Stimulated activated CD4-positive, alpha-beta T cell treated with anti-CD3 and anti-CD28 coated beads, TNF-alpha, amount 100 ng/mL, for 24 hours (primary cell): ENCODE measurements around the gene NT5DC2.

Source experiments
- DNase-seq, 3 experiments: peaks; one replicate each; pipeline ENCODE4 v3.0.0-alpha.2; 2020; ENCODE audit warnings: low read depth in 3 of 3

Gene NT5DC2

GRCh38 chr3:52533623-52534280 is at the start of gene NT5DC2:
TSS of gene NT5DC2 (minus strand) at chr3:52533857. CDS start at chr3:52533737, 120 bp downstream.
- peak; percentile 22 to 68 (median 26) for DNase-seq

- no peak for DNase-seq
Measured at GRCh38 chr3:52574056-52574965, 40.7 kb upstream of the NT5DC2 start.

DNA sequence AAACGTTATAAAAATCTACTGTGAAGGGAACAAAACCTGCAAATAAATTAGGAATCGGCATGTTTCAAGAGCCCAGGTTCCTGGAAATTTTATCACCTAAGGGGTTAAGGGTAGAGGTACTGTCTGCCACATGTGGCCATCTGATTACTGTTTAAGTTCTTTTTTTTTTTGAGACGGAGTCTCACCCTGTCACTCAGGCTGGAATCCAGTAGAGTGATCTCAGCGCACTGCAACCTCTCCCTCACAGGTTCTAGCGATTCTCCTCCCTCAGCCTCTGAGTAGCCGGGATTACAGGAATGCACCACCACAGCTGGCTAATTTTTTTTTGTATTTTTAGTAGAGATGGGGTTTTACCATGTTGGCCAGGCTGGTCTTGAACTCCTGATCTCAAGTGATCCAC is 38.6 kb upstream of the NT5DC2 start:
- no peak for DNase-seq

DNA sequence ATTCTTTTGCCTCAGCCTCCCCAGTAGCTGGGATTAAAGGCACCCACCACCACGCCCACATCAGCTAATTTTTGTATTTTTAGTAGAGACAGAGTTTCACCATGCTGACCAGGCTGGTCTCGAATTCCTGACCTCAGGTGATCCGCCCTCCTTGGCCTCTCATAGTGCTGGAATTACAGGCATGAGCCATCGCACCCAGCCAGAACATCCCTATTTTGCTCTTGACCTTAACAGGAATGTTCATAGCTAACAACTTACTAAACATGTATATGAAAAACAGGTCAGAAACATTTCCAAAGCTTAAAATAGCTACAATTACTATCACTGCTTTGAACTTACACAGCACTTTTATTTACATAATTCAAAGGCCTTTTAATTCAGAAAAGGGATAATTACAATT is 36.4 kb upstream of the NT5DC2 start:
- DNase-seq = no peak

GRCh38 chr3:52568069-52568468 is 34.4 kb upstream of the NT5DC2 start:
- no peak for DNase-seq

- no peak for DNase-seq
Measured at GRCh38 chr3:52563984-52564383, 30.3 kb upstream of the NT5DC2 start.

- DNase-seq = no peak
Measured at GRCh38 chr3:52561028-52561747, 27.5 kb upstream of the NT5DC2 start.

- DNase-seq = no peak
Measured at GRCh38 chr3:52558436-52558835, 24.8 kb upstream of the NT5DC2 start.

DNA sequence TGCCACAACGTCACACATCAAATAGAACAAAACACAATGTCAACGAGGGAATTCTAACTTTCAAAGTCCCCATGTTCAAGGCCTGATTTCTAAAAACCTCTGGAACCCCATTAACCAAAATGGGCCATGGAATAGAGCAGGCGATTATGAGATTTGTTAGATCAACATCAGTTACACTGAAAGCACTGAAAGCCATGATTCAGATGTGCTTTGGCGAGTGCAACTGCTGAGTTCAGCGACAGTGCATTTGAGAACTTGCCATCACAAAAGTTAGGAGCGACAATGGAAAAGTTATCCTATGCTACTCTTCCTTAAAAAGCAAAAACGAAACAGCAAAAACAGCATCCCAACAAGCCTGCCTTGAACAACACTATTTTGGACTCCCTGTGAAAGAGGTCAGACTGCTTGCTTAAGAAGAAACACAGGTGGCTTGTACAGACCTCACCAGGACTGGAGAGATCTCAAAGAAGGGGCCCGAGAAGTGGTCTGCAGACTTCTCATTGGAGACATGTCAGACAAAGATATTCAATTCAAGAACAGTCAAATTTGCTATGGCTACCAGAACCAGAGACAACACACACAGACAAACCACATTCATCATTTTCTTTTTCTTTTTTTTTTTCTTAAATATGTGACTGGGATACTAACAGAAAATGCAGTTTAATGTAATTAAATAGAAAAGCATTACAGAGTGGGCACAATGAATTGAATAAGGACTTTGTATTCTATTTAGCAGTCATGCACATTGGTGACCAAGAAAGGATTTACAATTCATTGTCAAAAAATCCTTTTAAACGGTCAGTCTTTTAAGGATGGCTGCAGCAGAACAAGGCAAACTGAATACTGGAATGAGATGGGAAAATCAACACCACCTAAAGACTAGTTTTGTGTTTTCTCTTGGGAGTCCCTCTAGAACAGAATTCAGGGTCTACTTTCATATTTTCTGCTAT is 23.6 kb upstream of the NT5DC2 start:
- DNase-seq = no peak

GRCh38 chr3:52555056-52555455 is 21.4 kb upstream of the NT5DC2 start:
- no peak for DNase-seq

- no peak for DNase-seq
Measured at GRCh38 chr3:52554026-52554755, 20.5 kb upstream of the NT5DC2 start.

DNA sequence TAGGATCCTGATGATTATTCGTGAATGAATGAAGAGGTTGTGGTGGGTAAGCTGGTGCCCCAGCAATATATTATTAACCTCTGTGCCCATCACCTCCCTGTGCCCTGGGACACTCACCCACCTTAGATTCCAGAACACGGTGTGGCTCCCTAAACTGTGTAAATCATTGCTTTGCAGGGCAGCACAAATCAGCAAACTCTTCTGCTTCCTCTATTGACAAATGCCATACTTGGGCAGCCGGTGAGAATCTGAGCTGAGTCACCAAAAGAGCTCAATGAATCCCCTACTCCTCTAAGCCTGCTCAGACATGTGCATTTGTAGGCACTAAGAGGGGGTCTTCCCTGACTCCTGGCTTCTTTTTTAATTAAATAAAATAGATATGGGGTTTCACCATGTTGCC is 18.4 kb upstream of the NT5DC2 start:
- no peak for DNase-seq

DNA sequence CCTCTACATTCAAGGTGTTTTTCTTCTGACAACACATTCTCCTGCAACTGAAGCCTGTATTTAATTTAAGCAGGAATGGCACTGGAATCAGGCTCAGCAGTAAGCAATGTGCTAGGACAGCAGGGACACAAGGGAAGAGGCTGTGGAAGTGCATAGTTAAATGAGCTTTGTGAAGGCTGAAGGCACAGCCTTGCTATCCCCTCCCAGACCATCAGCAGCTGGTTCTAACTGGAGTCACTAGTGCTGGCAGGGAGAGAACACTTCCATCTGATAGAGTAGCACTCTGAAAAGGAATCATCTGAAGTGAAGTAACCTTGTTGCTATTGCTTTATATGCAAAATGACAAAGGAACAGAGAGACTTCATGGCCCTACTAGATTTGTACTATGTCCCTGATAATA is 17.5 kb upstream of the NT5DC2 start:
- DNase-seq = no peak

- no peak for DNase-seq
Measured at GRCh38 chr3:52547143-52547542, 13.5 kb upstream of the NT5DC2 start.

- no peak for DNase-seq
Measured at GRCh38 chr3:52546111-52546901, 12.6 kb upstream of the NT5DC2 start.

DNA sequence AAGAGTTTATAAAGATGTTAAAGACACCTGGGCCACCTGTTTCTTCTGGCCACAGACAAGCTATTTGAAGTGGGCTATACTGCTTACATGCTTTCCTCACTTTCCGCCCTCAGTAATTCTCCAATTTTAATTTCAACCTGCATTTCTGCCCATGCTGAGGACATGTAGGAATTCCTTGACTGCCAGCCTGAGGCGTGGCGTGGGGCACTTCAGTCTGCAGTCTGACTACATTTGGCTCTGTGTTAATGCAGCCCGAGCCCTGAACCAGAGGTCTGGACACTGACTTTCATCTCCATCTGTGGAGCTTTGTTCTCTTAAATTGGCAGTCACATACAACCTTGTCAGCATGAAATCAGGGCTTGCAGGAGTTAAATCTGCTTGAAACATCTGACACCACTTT is 11.3 kb upstream of the NT5DC2 start:
- no peak for DNase-seq

- no peak for DNase-seq
Measured at GRCh38 chr3:52541050-52541449, 7.4 kb upstream of the NT5DC2 start.

GRCh38 chr3:52539010-52539653 is 5.5 kb upstream of the NT5DC2 start:
- DNase-seq = no peak

DNA sequence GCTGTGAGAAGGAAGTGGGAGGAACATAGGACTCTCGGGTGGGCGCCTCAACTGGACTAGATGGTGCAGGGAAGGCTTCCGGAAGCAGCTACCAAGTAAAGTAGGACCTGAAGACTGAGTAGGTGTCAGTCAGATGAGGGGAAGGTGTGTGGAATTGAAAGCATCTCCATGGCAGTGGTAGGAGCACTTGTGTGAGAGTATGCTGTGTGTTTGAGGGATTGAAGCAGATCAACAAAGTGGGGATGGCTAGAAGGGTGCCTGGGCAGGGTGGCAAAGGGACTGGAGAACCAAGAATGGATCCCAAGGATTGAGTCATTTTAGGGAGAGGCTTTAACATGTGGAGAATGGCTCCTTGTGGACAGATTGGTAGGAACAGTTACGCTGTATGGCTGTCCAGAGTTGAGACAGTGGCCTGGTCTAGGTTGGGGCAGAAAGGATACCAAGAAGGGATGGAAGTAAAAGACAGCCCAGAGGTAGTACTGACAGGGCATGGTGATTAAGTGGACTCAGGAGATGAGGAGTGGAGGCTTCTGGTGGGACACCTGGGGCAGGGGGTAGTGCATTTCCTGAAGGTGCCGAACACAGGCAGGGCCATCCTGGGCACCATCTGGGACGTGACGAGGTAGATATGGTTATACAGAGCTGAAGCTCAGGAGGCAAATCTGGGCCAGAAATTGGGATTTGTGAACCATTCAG is 4.2 kb upstream of the NT5DC2 start:
- DNase-seq = no peak
